Mesodermal cell (in vitro differentiated cells): ENCODE results near the gene FCN2.

ENCODE experiments used
- H3K27ac ChIP-seq: 2 replicates; pipeline ENCODE4 v1.7.0; 2013; ENCODE audit warnings: mild to moderate bottlenecking, low read depth, low read length, moderate library complexity; ENCODE audit not compliant: severe bottlenecking
- H3K36me3 ChIP-seq: 2 replicates; pipeline ENCODE4 v1.7.1; 2013; ENCODE audit warnings: mild to moderate bottlenecking, low read length, moderate library complexity; ENCODE audit not compliant: control insufficient read depth, insufficient read depth
- H3K4me1 ChIP-seq: one replicate; pipeline ENCODE4 v1.7.1; 2013; ENCODE audit warnings: mild to moderate bottlenecking, low read length; ENCODE audit not compliant: insufficient read depth, control insufficient read depth, poor library complexity, severe bottlenecking
- H3K4me3 ChIP-seq: 2 replicates; pipeline ENCODE4 v1.7.0; 2013; ENCODE audit warnings: low read length, control low read depth, mild to moderate bottlenecking; ENCODE audit not compliant: insufficient read depth, poor library complexity, severe bottlenecking; ENCODE audit errors: extremely low read depth
- H3K9me3 ChIP-seq: 2 replicates; pipeline ENCODE4 v1.7.1; 2013; ENCODE audit warnings: mild to moderate bottlenecking, low read length, moderate library complexity; ENCODE audit not compliant: control insufficient read depth
- WGBS, 2 experiments: methylation state at CpG; one replicate each; pipeline ENCODE4 v1.1.5; 2013; ENCODE audit warnings: missing lambda C conversion rate in 2 of 2; ENCODE audit not compliant: insufficient coverage in 2 of 2; 5-methylcytosine and 5-hydroxymethylcytosine counted together

FCN2 gene

DNA sequence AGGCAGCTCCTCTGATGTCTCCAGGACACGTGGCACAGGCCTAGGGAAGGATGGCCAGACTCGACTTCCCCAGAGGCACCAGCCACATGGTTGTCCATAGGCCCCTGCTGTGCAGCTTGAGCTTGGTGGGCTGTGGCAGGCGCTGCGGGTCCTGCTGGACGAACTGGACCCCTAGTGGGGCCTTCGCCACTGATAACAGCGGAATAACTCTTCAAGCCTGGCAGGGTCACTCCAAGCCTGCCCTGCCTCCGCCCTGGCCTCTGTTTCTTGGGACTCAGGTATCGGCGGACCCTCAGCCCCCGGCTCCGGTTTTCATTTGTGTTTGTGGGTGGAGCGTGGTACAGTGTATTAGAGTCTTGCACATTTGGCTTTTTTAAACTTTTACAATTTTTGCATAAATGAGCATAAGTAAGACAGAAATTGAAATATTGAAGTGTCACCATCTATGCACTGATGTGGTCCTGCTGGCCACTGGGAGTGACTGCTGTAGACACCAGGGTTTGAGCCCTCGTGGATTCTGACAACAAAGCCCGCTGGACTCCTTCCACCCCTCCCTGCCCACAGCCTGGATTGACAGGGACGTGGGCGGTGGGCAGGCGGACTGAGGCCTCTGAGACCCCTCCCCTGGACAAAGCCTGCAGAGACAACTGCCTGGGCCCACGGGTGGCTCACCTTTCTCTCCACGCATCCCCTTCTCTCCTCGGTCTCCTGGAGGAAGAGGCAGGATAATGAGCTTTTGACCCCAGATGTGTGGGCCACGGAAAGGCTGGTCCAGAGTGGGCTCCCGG, 33.3 kb downstream of the FCN2 start:
- H3K9me3 ChIP-seq: no peaks in the 10 kb centered on the region
- H3K27ac ChIP-seq: no peak overlapping the region
- no peaks in the 10 kb centered on the region for H3K36me3 ChIP-seq
- 88 to 90% methylated on average over 17 of the region's 23 CpGs for WGBS, 2 experiments
- H3K4me3 ChIP-seq: no peak overlapping the region
- H3K4me1 ChIP-seq: no peaks in the 10 kb centered on the region

- Histone ChIP-seq H3K27ac (no peak overlapping the region), H3K9me3 (peaks cover 4% of the 10 kb centered on the region), H3K36me3 (no peaks in the 10 kb centered on the region), H3K4me1 (no peaks in the 10 kb centered on the region), H3K4me3 (no peak overlapping the region)
- 67 to 76% methylated on average over 4 to 7 of the region's 7 CpGs for WGBS, 2 experiments
Observed at GRCh38 chr9:134914501-134914834, 33.9 kb downstream of the FCN2 start.

- no peaks in the 10 kb centered on the region for H3K36me3 ChIP-seq
- H3K27ac ChIP-seq: no peak overlapping the region
- no peak overlapping the region for H3K4me3 ChIP-seq
- WGBS, 2 experiments: 88 to 96% methylated on average over 20 to 25 of the region's 26 CpGs
- H3K4me1 ChIP-seq: no peaks in the 10 kb centered on the region
- H3K9me3 ChIP-seq: peaks cover 8% of the 10 kb centered on the region
Observed at GRCh38 chr9:134915046-134915985, 34.7 kb downstream of the FCN2 start.

GRCh38 chr9:134916161-134916665, 35.6 kb downstream of the FCN2 start:
- WGBS, 2 experiments: 80 to 92% methylated on average over 3 to 4 of the region's 8 CpGs
- Histone ChIP-seq H3K36me3 (no peaks in the 10 kb centered on the region), H3K4me1 (no peaks in the 10 kb centered on the region), H3K27ac (no peak overlapping the region), H3K4me3 (no peak overlapping the region), H3K9me3 (peaks cover 8% of the 10 kb centered on the region)

DNA sequence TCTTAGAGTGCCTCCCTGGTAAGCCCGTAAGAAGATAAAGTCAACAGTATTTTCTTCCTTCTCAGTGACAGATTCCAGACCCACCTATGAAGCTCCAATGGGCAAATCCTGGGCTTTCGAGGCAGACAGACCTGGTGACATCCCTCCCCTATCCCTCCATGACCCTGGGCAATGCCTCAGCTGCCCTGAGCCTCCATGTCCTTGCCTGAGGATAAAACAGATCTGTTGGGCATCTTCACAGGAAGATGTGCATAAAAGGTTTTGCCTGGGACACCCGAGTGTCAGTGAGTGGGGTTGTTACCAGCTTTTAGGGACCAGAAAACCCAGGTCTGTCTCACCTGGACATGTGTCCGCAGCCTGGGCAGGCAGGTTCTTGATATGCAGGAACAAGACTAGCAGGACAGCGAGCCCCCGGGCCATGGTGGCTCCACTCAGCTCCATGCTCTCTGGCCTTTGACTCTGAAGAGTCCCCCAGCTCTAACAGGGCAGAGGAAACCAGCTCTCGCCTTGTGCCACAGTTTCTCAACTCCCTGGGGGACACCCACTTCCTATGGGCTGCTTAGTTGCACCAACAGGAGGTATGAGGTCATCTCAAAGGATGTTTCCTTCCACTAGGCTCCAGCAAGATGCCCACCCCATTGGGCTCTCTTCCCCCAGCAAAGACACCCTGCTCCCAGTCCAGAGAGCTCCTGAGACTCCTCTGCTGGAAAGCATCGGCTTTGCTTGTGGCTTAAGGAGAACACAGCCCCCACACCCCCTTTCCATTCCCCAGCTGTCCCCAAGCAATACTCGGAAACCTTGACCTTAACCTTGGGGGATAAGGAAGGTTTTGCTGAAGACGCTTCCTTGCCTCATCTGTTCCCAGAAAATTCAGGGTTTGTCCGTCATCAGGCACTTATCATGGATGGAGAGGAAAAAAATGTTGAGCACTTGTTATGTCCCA, 37.1 kb downstream of the FCN2 start, which contains the start of gene FCN1:
FCN1 (minus strand) TSS at position 482 of the 943 bp plus-strand sequence; CDS start at position 441, 41 bp downstream.
- Histone ChIP-seq H3K4me3 (no peak within 1 kb of the TSS), H3K27ac (no peak within 1 kb of the TSS), H3K4me1 (no peaks in the 10 kb centered on the region), H3K36me3 (no peaks in the 10 kb centered on the region), H3K9me3 (peaks cover 8% of the 10 kb centered on the region)
- 80 to 90% methylated on average over 6 to 8 of the region's 11 CpGs for WGBS, 2 experiments

DNA sequence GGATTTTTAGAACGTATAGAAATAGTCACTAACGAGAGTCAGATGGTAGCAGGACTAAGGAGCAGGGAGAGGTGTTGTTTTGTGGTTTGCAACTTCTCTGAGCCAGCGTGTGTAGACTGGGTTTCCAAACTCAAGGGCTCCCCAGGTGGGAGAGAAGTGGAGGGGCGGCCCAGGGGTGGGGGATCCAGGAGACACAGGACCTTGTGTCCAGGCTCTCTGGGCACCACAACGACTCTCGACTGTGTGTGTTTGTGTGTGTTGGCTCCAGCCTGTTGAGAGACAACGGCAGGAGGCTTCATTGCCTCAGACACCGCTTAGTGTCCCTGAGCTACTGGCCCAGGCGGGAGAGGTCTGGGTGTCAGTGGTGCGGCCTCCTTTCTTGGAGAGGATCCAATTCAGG, 38.0 kb downstream of the FCN2 start:
- Histone ChIP-seq H3K27ac (no peak overlapping the region), H3K4me3 (no peak overlapping the region), H3K9me3 (peaks cover 8% of the 10 kb centered on the region), H3K36me3 (no peaks in the 10 kb centered on the region), H3K4me1 (no peaks in the 10 kb centered on the region)
- 79 to 96% methylated on average over 8 of the region's 10 CpGs for WGBS, 2 experiments

DNA sequence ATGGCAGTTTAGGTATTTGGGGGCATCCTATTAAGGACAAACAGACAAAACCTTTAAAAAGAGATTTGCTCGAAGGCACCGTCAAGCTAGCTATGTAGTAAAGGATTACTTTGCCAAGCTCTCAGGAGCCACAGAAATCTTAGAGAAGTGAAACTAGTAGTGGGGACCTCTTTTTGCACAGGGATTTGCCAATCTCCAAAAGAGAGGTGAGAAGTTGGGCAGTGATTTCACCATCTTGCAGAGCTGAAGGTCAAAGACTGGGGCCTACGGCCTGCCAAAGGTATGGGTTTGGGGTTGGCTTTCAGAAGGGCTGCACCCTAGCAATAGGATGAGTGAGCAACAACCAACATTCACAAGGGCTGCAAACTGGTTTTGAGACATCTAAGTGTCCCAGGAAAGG, 38.7 kb downstream of the FCN2 start:
- Histone ChIP-seq H3K4me1 (no peaks in the 10 kb centered on the region), H3K4me3 (no peak overlapping the region), H3K9me3 (peaks cover 8% of the 10 kb centered on the region), H3K36me3 (no peaks in the 10 kb centered on the region), H3K27ac (no peak overlapping the region)
- 97% methylated on average over 3 of the region's 3 CpGs for WGBS, 2 experiments

DNA sequence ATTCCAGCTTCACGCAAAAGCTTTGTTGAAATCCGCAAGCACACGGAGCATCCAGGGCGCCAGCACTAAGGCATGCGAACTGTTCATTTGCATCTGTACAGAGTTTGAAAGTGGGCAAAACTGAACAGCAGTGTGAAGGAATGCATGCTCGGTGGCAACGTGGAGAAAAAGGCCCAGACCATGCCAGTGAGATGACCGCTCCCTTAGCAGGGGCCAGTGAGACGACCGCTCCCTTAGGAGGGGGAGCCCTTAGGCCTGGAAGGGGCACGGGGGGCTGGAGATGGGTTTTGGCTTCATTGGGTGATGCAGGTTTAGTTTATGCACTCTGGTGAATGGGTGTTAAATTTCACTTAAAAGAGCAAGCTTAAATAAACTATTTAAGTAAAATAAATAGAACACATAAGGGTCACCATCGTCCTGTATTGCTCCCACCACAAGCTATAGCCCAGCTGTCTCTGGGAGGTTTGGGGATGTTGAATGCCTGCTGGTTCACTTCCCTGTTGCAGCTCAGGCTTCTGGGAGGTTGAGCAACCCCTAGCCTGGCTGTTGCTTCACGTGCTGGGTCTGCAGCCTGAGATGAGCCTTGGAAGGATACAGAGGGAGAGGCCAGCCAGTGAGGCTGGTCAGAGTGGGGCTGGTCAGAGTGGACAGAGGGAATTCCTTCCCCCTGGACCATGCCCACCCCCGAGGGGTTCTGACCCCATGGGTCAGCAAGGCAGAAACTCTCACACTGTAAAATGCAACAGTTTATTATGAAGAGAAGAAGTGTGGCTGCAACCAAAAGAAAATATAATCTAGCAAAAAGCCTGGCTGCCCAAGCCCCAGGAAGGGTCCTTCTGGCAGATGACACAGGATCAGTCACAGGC, 41.7 kb downstream of the FCN2 start:
- H3K27ac ChIP-seq: no peak overlapping the region
- H3K9me3 ChIP-seq: peaks cover 8% of the 10 kb centered on the region
- no peaks in the 10 kb centered on the region for H3K36me3 ChIP-seq
- H3K4me1 ChIP-seq: no peaks in the 10 kb centered on the region
- no peak overlapping the region for H3K4me3 ChIP-seq
- WGBS, 2 experiments: 98 to 99% methylated on average over 8 to 10 of the region's 14 CpGs

- Histone ChIP-seq H3K9me3 (peaks cover 8% of the 10 kb centered on the region), H3K36me3 (no peaks in the 10 kb centered on the region), H3K4me3 (no peak overlapping the region), H3K27ac (no peak overlapping the region), H3K4me1 (no peaks in the 10 kb centered on the region)
- 81 to 86% methylated on average over 9 of the region's 9 CpGs for WGBS, 2 experiments
Observed at GRCh38 chr9:134922932-134923240, 42.3 kb downstream of the FCN2 start.
